ENCODE data around the gene ITGAD.

DNA sequence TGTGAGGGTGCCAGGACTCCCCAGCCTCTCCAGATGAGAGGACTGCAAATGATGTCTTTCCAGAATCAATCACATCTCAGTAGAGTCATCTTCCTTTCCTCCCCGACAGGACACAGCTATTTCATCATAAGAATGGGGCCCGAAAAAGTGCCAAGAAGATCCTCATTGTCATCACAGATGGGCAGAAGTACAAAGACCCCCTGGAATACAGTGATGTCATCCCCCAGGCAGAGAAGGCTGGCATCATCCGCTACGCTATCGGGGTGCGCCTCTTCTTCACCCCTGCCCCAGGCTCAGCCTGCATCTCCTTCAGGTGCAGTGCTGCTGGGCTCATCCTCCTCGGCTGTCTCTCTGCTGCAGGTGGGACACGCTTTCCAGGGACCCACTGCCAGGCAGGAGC, 14.3 kb downstream of the ITGAD start:
- no peak for TF ChIP-seq CTCF (IDR thresholded peaks at IDR 0.05)
- TF ChIP-seq POLR2A (IDR thresholded peaks at IDR 0.05), result no peak
